Left lobe of liver (tissue), 1 donor: Measurements from ENCODE around the gene RIC8A. TPM values are rescaled to one million over a fixed set of nuclear protein-coding genes. Genes with fewer than 3 reads are reported as not detected.

Experiments
- total RNA-seq: library from RNA; stranded (reverse); gene quantifications from one replicate; pipeline ENCODE4 v1.2.1, GENCODE V29; 2021
- donor health status: DM: no; HTN: yes; CAD: no.

The RIC8A gene
- total RNA-seq, 1 donor from 2014 or later, result 31.4 TPM

Other genes starting within 250 kb of the RIC8A start
- not detected for gene SCGB1C1, start 14.6 kb upstream of the RIC8A start, total RNA-seq
- gene BET1L, start 309 bp upstream of the RIC8A start, total RNA-seq, result 33.6 TPM
- 21.4 TPM for gene SIRT3, start 28.6 kb downstream of the RIC8A start, total RNA-seq
- 49.5 TPM for gene PSMD13, start 29.3 kb downstream of the RIC8A start, total RNA-seq
- 1.9 TPM for gene NLRP6, start 70.7 kb downstream of the RIC8A start, total RNA-seq
- 37.0 TPM for gene PGGHG, start 81.4 kb downstream of the RIC8A start, total RNA-seq
- not detected for gene IFITM5, start 91.8 kb downstream of the RIC8A start, total RNA-seq
- 354 TPM for gene IFITM2, start 100.1 kb downstream of the RIC8A start, total RNA-seq
- gene IFITM1, start 106.3 kb downstream of the RIC8A start, total RNA-seq, result 29.2 TPM
- 488 TPM for gene IFITM3, start 113.2 kb downstream of the RIC8A start, total RNA-seq
- 0.28 TPM for gene B4GALNT4, start 161.8 kb downstream of the RIC8A start, total RNA-seq
- 1.2 TPM for gene PKP3, start 186.5 kb downstream of the RIC8A start, total RNA-seq
- gene SIGIRR, start 207.3 kb downstream of the RIC8A start, total RNA-seq, result 96.2 TPM
- gene ANO9, start 234.3 kb downstream of the RIC8A start, total RNA-seq, result 0.83 TPM
- 10.2 TPM for gene PTDSS2, start 242.6 kb downstream of the RIC8A start, total RNA-seq